Inferior parietal cortex (tissue), 1 donor: ENCODE measurements around the gene SSX2IP.

Source experiments
- DNase-seq: peaks from one replicate; pipeline ENCODE4 v3.0.0-alpha.2; 2016; ENCODE audit errors: extremely low spot score

SSX2IP gene

DNA sequence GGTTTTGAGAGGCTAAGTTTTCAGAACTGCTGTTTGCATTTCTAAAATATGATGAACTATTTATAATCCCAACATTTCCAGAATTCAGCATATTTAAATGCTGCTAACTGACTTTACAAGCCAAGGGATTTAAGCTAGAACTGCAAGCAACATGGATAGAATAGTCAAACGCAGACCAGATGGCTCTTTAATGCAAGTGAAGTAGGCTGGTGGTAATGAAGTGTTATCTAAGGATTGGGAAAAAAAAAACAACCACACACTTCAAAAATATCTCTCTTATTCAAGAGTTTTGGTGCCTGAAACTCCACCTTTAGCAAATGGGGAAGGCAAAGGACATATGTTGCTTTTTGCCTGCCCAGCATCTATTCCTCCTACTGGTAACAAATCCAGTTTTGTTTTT is 20.9 kb upstream of the SSX2IP start:
- no peak for DNase-seq

- no peak for DNase-seq
These were observed 18.9 kb upstream of the SSX2IP start for GRCh38 chr1:84709131-84709530.

DNA sequence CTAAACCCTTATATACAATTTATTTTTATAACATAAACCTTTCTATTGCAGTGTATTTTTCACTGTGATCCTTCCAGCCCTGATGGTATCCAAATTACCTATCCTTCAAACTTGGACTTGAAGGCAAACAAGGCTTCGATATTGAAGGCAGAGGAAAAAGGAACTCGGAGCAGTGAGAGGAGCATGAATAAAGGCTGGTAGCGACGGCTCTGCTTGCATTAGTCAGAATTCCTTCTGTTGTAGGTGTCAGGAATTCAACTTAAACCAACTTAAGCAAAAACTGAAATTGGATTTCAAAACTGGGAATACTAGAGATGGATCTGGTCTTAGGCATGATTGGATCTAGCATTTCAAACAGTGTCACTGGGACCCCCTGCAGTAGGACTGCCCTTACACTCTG is 17.8 kb upstream of the SSX2IP start:
- no peak for DNase-seq

DNA sequence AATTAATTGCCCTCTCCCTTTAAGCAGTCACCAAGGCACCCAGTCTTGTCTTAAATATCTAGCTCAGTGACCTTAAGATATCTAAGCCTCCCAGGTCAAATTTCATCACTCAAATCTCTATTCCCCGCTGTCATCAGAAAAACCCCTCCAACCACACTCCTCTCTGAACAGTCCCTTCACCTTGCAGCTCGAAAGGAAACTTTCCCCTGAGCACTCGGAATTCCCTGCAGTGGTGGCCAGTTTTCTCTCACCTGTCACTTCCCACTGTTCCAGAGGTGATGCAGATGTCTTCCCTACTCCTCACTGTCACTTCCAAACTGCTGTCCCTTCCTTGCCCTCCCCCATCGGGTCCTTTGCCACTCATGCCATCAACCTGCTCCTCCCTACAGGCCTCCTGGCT is 15.3 kb upstream of the SSX2IP start:
- no peak for DNase-seq

DNA sequence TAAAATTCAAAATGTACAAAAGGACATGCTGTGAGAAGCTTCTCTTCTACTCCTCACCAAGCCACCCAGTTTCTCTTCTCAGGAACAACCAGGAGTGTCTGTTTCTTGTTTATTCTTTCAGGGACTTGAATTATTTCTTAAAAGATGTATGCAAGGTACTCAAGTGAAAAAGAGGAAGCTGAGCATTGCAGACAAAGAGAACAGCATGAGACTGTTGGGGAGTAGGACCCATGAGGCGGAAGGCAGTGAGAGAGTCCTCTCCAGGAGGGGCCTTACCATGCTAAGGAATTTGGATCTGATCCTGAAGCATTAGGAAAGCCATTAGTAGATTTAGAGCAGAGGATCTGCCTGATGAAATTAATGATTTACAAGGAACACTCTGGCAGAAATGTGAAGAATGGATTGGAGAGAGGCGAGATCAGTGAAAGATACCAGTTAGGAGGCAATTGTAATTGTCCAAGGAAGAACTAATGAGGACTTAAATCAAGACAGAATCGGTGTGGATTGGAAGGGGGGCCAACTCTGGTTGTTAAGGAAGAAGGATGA is 14.7 kb upstream of the SSX2IP start:
- no peak for DNase-seq

GRCh38 chr1:84703431-84703830 is 13.2 kb upstream of the SSX2IP start:
- DNase-seq, result no peak

DNA sequence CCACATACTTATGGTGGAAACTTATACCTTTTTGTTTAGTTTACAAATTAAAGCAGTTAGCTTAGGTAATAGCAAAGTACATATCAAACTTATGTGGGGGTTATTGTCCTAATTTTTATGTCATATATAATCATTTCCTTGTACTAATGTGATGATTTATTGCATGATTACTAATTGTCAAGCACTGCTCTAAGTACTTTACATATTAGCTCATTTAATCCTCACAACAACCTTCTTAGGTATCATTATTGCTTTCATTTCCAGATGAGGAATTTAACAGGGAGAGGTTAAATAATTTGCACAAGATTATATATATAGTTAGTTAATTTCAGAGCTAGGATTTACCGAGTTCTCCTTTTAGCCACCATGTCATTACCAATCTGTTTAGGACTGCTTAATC is 11.9 kb upstream of the SSX2IP start:
- DNase-seq, result no peak

GRCh38 chr1:84701376-84701775 is 11.1 kb upstream of the SSX2IP start:
- no peak for DNase-seq

DNA sequence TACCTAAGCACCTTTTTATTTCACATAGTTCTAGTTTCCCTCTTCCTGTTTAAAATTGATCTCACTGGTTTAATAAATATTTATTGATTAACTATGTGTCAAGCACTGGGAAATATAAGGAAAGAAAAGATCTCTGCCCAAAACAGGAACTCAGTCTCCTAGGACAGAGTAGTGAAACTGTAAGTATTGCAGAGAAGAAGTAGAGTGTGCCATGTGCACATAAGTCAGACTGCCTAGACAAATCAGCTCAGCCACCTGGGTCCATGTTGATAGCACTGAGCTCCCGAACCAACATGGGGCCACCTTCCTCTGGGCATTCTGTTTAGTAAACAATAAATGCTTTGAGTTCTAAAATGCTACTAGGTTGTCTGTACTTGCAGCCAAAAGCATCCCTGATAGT is 9.8 kb upstream of the SSX2IP start:
- no peak for DNase-seq

GRCh38 chr1:84698151-84699110 is 8.2 kb upstream of the SSX2IP start:
- DNase-seq, result no peak

- DNase-seq, result no peak
These were observed 3.5 kb upstream of the SSX2IP start for GRCh38 chr1:84693785-84694184.

DNA sequence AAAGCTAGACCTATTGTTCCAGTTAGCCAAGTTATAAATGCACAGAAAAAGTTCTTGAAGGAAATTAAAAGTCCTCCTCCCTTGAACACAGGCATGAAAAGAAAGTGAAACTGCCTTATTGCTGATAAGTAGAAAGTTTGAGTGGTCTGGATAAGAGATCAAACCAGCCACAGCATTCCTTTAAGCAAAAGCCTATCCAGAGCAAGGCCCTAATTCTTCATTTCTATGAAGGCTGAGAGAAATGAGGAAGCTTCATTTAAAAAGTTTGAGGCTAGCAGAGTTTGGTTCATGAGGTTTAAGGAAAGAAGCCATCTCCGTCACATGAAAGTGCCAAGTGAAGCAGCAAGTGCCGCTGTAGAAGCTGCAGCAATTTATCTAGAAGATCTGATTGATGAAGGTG is 2.7 kb upstream of the SSX2IP start:
- DNase-seq, result no peak

- no peak for DNase-seq
These were observed 2.1 kb upstream of the SSX2IP start for GRCh38 chr1:84692391-84692790.

DNA sequence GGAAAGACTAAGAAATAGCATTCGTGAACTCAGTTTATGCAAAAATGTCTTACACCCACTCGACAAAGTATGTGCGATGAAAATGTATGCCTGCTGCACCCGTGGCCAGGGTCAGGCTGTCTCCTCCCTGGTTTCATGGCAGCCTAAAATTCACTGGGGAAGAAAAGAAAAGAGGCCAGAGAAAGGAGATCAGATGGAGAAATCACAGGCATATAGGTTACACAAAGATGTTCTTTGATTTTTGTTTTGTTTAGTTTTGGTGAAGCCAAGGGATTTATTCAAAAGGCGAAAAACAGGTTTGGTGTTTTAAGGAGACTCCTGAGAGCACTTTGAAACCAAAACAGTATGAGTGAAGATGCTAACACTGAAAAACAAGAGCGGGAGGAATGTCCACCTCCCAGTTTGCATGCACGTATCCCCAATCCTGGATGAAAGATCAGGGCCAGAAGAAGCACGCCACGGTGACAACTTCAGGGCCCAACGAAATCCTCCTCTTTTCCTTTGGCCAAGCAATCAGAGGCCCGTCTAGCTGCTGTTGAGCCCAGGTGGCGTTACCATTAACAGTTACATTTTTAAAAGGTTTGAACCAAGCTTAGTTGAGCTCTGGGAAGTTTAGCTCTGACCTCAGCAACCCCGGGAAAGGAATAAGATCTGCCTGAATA is 992 bp upstream of the SSX2IP start:
- no peak for DNase-seq

- DNase-seq, result no peak
These were observed 506 bp downstream of the SSX2IP start for GRCh38 chr1:84689514-84690396.

DNA sequence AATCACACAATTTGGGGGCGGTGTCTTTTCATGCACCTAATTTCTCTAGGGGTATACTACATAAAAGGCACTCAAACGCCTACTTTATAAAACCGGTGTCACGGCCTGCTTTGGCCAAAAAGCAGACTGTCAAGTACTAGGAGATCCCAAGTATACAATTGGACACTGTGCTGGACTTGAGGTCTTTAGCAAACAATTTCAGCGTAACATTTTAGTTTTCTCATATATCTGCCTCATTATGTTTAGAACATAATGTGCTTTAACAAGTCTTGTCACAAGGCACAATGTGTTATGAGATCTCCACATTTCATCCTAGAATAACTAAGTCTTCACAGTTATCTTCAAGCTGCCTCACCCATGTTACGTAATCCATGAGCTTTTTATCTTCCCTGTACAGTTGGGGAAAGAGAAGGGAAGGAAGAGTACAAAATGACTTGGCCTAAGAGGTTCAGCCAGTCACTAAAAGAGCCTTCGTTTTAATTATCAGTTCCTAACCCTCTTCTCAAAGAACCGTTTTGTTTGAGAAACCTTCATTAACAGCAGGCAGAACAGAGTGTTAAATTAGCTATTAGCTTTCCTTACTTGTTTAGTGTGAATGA is 1.7 kb downstream of the SSX2IP start:
- DNase-seq, result peak; percentile 73

DNA sequence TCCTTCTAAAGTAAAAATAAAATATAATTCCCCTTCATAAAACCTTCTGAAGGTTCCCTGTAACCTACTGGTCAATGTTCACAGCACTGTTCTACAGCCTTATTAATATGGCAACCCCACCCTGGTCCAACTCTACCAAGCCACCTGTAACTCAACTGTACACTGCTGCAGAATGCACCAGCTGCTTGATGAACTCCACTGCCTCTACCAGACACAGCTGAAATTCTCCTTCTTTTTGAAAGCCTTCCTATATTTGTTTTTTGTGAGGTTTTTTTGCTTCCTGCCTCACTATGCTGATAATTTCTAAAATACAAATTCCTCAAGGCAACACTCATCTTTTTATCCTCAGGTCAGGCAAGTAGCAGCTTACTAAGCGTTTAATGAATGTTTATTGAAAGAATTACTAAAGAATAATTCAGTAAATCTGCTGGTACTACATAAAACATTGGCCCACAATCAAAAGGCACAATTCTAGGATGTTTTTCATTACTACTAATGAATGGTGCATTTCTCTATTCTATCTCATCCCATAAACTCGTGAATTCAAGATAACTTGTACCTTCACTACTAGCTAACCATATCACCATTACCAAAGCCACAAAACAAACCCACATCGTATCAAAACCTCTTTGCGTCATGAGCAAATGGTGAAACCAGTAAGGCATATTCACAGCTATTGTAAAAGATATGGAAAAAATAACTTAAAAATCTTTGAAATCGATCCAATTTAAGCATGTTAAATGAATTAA is 2.4 kb downstream of the SSX2IP start:
- DNase-seq, result no peak

GRCh38 chr1:84686223-84686622 is 4.0 kb downstream of the SSX2IP start:
- DNase-seq, result no peak

- DNase-seq, result no peak
These were observed 6.8 kb downstream of the SSX2IP start for GRCh38 chr1:84683508-84683907.

DNA sequence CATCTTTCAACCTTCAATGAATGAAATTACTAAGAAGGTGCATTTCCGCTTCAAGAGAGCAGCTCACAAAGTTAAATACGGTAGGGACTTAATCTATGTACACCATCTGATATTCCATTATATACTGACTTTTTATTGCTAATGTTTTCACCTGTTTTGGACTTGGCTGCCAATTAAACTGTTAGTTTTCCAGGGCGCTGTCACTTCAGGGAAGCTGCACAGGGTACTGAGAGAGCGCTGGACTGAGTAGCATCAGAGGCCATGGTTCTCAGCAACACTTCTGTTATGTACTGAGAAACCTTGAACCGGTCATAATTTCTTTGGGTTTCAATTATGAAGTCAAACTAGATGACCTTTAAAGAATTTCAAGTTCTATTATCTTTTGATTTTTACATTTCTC is 8.2 kb downstream of the SSX2IP start:
- DNase-seq, result no peak
